HG02973 (cell line): ENCODE data around the gene DOK1.

ENCODE experiments used
- ATAC-seq: cut with Tn5 transposase; IDR thresholded peaks from one replicate; pipeline ENCODE4 v1.9.1; 2021; ENCODE audit warnings: moderate library complexity; ENCODE audit not compliant: unreplicated experiment

The DOK1 gene

GRCh38 chr2:74566754-74567085 is 12.2 kb downstream of the DOK1 start:
- no peak for ATAC-seq

- no peak for ATAC-seq
These were observed 13.4 kb downstream of the DOK1 start for GRCh38 chr2:74567881-74568280.

GRCh38 chr2:74569686-74570085 is 15.2 kb downstream of the DOK1 start:
- no peak for ATAC-seq

- ATAC-seq: peak; percentile 73
These were observed 16.5 kb downstream of the DOK1 start for GRCh38 chr2:74571058-74571457.

GRCh38 chr2:74572178-74572925 is 17.8 kb downstream of the DOK1 start:
- ATAC-seq: no peak

GRCh38 chr2:74573747-74574562 is 19.4 kb downstream of the DOK1 start:
- no peak for ATAC-seq

GRCh38 chr2:74575320-74575719 is 20.8 kb downstream of the DOK1 start:
- no peak for ATAC-seq

- no peak for ATAC-seq
These were observed 21.8 kb downstream of the DOK1 start for GRCh38 chr2:74576211-74576862.

GRCh38 chr2:74576863-74577229 is 22.3 kb downstream of the DOK1 start:
- ATAC-seq: no peak

GRCh38 chr2:74577448-74577847 is 22.9 kb downstream of the DOK1 start:
- no peak for ATAC-seq

- ATAC-seq: peak; percentile 39
These were observed 23.9 kb downstream of the DOK1 start for GRCh38 chr2:74578408-74578807.

GRCh38 chr2:74581463-74581862 is 26.9 kb downstream of the DOK1 start:
- ATAC-seq: no peak

GRCh38 chr2:74582184-74582583 is 27.7 kb downstream of the DOK1 start:
- no peak for ATAC-seq

GRCh38 chr2:74583504-74583903 is 29.0 kb downstream of the DOK1 start:
- no peak for ATAC-seq

- ATAC-seq: no peak
These were observed 29.6 kb downstream of the DOK1 start for GRCh38 chr2:74584088-74584645.

GRCh38 chr2:74585406-74586185 is 31.1 kb downstream of the DOK1 start:
- ATAC-seq: no peak

GRCh38 chr2:74587664-74588277 is 33.3 kb downstream of the DOK1 start:
- ATAC-seq: peak; percentile 57

- no peak for ATAC-seq
These were observed 34.1 kb downstream of the DOK1 start for GRCh38 chr2:74588664-74589063.

- ATAC-seq: no peak
These were observed 39.6 kb downstream of the DOK1 start for GRCh38 chr2:74593826-74594772.
